NCI-H526 treated with DMSO at 0.1 percent for 48 hours (cell line): ENCODE data around the gene ARID4B.
"Not testable (repeated sequence)": the region's sequence is repeated elsewhere in the genome, so short reads cannot be mapped to it uniquely, and the experiment has no call there.

Experiments used
- DNase-seq: peaks from one replicate; lab custom pipeline; 2025; lab: John Stamatoyannopoulos, UW

ARID4B gene

GRCh38 chr1:235270625-235271024, 57.4 kb downstream of the ARID4B start:
- no peak for DNase-seq

GRCh38 chr1:235269990-235270389, 58.0 kb downstream of the ARID4B start:
- not testable (repeated sequence) for DNase-seq

GRCh38 chr1:235268379-235269125, 59.4 kb downstream of the ARID4B start:
- no peak for DNase-seq

GRCh38 chr1:235266967-235267366, 61.0 kb downstream of the ARID4B start:
- no peak for DNase-seq

- DNase-seq = no peak
Observed at GRCh38 chr1:235266325-235266724, 61.7 kb downstream of the ARID4B start.

- DNase-seq = no peak
Observed at GRCh38 chr1:235265900-235266299, 62.1 kb downstream of the ARID4B start.

GRCh38 chr1:235264327-235264726, 63.7 kb downstream of the ARID4B start:
- no peak for DNase-seq

- no peak for DNase-seq
Observed at GRCh38 chr1:235262539-235262938, 65.4 kb downstream of the ARID4B start.

GRCh38 chr1:235261243-235261642, 66.7 kb downstream of the ARID4B start:
- no peak for DNase-seq

- no peak for DNase-seq
Observed at GRCh38 chr1:235259133-235259778, 68.7 kb downstream of the ARID4B start.

GRCh38 chr1:235258068-235258467, 69.9 kb downstream of the ARID4B start:
- not testable (repeated sequence) for DNase-seq

- no peak for DNase-seq
Observed at GRCh38 chr1:235254721-235255120, 73.3 kb downstream of the ARID4B start.

GRCh38 chr1:235253219-235253962, 74.6 kb downstream of the ARID4B start:
- DNase-seq = peak; percentile 6

GRCh38 chr1:235250430-235250829, 77.5 kb downstream of the ARID4B start:
- no peak for DNase-seq

GRCh38 chr1:235246022-235246948, 81.7 kb downstream of the ARID4B start:
- no peak for DNase-seq

GRCh38 chr1:235244974-235245592, 82.9 kb downstream of the ARID4B start:
- DNase-seq = no peak

- no peak for DNase-seq
Observed at GRCh38 chr1:235240960-235241359, 87.0 kb downstream of the ARID4B start.

- DNase-seq = no peak
Observed at GRCh38 chr1:235239851-235240250, 88.1 kb downstream of the ARID4B start.

GRCh38 chr1:235238558-235238957, 89.4 kb downstream of the ARID4B start:
- DNase-seq = no peak

GRCh38 chr1:235236128-235236527, 91.9 kb downstream of the ARID4B start:
- no peak for DNase-seq

- no peak for DNase-seq
Observed at GRCh38 chr1:235229868-235230267, 98.1 kb downstream of the ARID4B start.
